PC-3 (cell line): ENCODE data around the gene STK32C.

Experiments
- CTCF ChIP-seq: fragments of 300-600 bp; sonication (generic); conservative IDR thresholded peaks from 2 replicates; pipeline ENCODE4 v1.5.1; 2017; ENCODE audit warnings: antibody characterized with exemption, low read depth, mild to moderate bottlenecking, low read length
- EZH2 ChIP-seq: fragments of 300-600 bp; sonication (generic); IDR thresholded peaks from one replicate; pipeline ENCODE4 v1.6.1; 2017; ENCODE audit warnings: antibody characterized with exemption, mild to moderate bottlenecking, low read length; ENCODE audit not compliant: unreplicated experiment
- EZH2phosphoT487 ChIP-seq: fragments of 300-600 bp; sonication (generic); IDR thresholded peaks from 2 replicates; pipeline ENCODE4 v1.6.1; 2018; ENCODE audit warnings: mild to moderate bottlenecking, antibody characterized with exemption, low read length, borderline replicate concordance

- TF ChIP-seq CTCF (no peak), EZH2phosphoT487 (no peak), EZH2 (no peak)
Observed at GRCh38 chr10:132236881-132237280, 70.9 kb downstream of the STK32C start.
